NOMO-1 treated with dmso at 0.1 percent for 144 hours (cell line): ENCODE data around the gene SLC35A3.

Source experiments
- DNase-seq: peaks from one replicate; lab custom pipeline; 2025; ENCODE audit not compliant: unreplicated experiment; lab: John Stamatoyannopoulos, UW

SLC35A3 gene

GRCh38 chr1:100074604-100075395 is 105.0 kb downstream of the SLC35A3 start:
- DNase-seq = no peak

- DNase-seq = no peak
Measured at GRCh38 chr1:100075773-100076172, 106.0 kb downstream of the SLC35A3 start.

GRCh38 chr1:100076319-100076718 is 106.5 kb downstream of the SLC35A3 start:
- DNase-seq = no peak

- no peak for DNase-seq
Measured at GRCh38 chr1:100076744-100077143, 106.9 kb downstream of the SLC35A3 start.

GRCh38 chr1:100077531-100077930 is 107.7 kb downstream of the SLC35A3 start:
- no peak for DNase-seq

GRCh38 chr1:100080331-100080730 is 110.5 kb downstream of the SLC35A3 start:
- DNase-seq = no peak
